ENCODE results near the gene RNFT2.

RNFT2 gene

DNA sequence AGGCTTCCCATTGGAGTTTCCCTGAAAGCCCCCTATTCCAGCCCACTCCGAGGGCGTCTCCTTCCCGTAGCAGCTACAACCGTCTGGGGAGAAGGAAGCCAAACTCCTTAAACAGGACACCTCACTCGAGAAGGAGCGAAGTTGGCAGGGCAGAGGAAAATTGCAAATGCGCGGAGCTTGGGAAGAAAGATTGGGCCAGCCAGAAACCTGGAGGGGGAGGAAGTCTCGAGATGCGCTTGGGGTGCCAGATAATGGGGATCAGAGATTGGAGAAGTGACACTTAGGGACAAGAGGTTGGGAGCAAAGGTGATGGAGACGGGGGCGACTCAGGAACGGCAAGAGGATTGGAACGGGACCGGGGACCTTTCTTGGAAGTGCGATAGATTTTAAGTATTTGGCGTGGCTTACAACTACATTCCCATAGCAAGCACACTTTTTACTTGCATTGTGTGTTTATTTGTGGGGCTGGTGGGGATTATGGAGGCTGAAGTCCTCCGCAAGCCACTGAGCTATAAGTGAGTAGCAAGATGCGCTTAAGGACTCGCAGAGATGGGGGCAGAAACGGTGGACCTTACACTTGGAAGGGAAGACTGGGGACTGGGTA, 142.2 kb downstream of the RNFT2 start:
- no peak for DNase-seq

DNA sequence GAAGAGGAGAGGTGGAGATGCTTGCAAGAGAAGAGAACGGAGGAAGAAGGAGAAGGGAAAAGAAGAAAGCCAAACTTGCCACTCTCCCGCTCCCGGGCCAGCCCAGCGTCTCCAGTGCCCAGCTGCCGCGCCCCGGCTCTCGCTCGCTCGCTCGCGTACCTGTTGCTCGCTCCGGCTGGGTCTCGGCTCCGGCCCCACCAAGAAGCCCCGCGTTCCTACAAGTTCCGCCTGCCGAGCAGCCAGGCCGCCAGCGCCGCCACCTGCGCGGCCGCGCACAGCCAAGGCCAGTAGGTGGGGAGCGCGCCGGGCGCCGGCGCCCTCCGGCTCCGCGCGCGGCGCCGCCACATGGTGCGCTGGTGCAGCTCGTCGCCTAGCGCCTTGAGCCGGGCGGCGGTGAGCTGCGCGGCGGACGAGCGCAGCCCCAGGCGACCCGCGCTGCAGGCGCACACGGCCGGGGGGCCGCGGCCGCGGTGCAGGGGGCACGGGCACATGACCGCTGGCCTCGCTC, 142.8 kb downstream of the RNFT2 start:
- no peak for DNase-seq

DNA sequence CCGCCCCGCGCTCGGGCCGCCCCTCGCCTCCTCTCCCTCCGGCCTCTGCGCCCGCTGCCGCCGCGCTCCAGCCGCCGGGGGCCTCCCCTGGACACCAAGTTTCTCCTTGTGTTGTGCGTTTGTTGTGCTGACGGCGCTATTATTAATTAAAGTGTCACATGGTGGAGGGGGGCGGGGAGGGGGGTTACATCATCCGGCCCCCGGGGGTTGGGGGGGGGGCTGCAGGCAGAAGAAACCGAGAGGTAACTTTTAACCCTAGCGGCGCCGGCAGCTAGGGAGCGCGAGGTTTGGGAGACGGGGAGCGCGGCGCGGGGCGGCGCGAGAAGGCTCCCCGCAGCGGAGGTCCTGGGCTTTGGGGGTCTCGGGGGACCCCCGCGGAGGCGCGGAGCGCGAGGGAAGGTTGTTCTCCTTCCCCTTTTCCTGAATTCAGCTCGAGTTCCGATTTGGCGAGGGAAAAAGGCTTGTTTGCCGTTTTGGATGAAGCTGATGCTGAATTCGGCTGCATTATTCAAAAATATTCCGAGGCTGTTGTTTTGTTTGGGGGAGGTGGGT, 143.3 kb downstream of the RNFT2 start, which contains the start of gene HRK:
Gene HRK (minus strand): TSS at position 117 of the 552 bp plus-strand sequence. CDS start 134 bp downstream, outside the sequence.
- no peak for DNase-seq

DNA sequence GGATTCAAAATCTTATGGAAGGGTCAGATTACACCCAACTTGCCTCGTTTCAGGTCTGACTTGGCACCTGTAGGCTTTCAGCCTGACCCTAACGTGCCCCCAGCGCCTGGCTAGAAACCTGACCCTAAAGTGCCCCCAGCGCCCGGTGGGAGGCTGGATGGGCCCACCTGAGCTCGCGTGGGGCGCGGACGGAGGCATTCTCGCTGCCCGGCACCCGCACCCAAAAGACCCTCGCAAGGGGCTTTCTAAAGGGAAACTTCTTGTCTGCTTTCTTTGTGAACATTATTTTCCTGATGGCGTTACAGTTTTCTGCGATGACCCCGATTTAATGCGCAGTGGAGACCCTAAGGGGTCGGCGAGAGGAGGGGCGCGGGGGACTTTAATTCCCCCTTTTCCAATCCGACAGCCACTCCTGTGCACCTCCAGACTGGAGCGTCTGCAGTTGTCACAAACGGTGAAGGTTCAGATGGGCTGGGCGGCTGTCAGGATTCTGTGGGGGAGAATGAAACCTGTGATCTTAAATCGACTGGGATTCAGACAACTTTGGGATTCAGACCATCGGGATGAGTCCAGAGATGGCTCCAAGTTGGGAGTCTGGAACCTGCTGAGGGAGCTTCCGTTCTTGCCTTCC, 143.9 kb downstream of the RNFT2 start:
- no peak for DNase-seq

DNA sequence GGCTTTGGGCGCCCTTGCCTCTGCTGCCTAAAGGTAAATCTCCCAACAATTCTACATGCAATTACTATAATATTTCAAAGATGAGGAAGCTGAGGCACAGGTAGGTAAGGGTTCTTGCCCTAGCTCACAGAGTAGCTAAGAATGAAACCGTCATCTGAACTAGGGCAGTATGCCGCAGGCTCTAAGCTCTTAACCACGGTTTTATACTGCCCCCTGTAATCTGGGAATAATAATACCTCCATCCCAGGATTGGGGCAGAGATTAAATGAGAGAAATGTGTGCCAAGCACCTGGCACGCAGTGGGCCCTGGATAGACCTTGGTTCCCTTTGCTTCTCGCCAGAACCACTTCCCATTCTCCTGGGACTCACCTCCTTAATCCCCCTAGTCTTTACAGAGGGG, 144.6 kb downstream of the RNFT2 start:
- no peak for DNase-seq

DNA sequence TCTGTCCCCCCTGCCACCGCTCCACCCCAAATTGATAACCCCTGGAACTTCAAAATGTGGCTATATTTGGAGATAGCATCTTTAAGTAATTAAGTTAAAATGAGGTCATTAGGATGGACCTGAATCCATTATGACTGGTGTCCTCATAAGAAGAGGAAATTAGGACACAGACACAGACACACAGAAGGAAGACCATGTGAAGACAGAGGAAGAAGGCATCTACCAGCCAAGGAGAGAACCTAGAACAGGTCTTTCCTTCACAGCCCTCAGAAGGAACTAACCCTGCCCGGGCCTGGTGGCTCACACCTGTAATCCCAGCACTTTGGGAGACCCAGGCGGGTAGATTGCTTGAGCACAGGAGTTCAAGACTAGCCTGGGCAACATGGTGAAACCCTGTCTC, 146.8 kb downstream of the RNFT2 start:
- no peak for DNase-seq

DNA sequence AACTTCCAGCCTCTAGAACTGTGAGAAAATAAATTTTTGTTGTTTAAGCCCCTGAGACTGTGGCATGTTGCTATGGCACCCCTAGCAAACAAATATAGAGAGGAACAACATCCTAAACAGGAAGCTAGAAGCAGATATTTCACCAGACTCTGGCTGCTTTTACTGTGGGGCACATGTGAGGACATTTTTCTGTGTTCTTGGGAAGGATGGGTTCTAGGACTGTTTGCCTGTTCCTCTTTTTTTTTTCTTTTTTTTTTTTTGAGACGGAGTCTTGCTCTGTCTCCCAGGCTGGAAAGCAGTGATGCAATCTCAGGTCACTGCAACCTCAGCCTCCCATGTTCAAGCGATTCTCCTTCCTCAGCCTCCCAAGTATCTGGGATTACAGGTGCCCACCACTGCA, 147.4 kb downstream of the RNFT2 start:
- DNase-seq = no peak

DNA sequence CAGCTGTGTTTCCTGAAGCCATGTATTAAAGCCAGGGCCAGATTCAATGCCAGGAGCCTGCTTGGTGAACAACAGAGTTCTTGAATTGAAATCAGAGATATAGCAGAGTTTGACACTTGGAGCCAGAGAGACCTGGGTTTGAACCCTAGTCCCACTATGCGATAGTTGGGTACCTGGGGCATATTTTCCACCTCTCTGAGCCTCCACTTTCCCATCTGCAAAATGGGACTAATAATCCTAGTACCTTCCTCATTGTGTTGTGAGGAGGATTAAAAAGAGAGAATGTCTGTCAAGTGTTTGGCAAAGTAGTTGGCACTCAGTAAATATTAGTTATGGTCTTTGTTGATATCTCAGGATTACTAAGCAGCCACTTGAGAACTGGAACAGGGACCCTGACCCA, 149.1 kb downstream of the RNFT2 start:
- DNase-seq = no peak

DNA sequence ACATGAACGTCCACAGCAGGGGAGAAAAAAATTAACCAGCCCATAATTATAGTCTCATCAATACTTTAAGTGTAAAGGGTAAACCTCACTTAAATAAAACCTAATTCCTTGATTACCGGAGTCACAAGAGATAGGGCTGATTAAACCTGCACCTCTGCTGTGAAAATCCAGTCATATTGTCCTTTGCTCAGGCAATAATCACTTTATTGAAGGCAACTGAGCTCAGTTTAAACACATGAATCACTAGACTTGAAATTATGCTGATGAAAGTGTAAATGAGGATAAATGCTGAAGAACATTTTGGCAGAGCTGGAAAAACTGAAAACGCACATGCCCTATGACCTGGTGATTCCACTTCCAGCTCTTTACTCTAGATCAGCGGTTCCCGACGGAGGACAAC, 149.8 kb downstream of the RNFT2 start:
- DNase-seq = no peak

DNA sequence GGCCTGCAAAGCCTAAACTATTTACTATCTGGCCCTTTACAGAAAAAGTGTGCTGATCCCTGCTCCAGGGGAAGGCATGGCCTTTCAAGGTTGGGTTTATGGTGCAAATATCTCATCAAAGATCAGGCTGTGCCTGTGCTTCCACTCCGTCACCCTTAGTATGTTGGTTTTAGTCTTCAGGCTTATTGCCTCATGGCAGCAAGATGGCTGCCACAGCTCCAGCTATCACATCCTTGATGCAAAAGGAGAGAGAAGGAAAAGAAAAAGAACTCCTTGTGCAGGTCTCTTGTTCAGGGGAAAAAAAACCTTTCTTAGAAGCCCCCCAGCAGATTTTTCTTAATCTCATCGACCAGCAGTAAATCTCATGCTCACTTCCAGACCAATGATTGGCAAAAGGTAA, 152.2 kb downstream of the RNFT2 start:
- no peak for DNase-seq

DNA sequence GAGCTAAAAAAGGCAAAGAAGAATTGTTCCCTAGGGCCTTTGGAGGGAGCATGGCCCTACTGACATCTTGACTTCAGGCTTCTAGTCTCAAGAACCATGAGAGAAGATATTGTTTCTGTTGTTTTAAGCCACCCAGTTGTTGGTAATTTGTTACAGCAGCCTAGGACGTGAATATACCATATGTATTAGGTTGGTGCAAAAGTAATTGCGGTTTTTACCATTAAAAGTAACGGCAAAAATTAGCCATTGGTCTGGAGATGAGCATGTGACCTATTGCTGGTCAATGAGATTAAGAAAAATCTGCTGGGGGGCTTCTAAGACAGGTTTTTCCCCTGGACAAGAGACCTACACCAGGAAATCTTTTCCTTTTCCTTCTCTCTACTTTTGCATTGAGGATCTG, 152.9 kb downstream of the RNFT2 start:
- no peak for DNase-seq

DNA sequence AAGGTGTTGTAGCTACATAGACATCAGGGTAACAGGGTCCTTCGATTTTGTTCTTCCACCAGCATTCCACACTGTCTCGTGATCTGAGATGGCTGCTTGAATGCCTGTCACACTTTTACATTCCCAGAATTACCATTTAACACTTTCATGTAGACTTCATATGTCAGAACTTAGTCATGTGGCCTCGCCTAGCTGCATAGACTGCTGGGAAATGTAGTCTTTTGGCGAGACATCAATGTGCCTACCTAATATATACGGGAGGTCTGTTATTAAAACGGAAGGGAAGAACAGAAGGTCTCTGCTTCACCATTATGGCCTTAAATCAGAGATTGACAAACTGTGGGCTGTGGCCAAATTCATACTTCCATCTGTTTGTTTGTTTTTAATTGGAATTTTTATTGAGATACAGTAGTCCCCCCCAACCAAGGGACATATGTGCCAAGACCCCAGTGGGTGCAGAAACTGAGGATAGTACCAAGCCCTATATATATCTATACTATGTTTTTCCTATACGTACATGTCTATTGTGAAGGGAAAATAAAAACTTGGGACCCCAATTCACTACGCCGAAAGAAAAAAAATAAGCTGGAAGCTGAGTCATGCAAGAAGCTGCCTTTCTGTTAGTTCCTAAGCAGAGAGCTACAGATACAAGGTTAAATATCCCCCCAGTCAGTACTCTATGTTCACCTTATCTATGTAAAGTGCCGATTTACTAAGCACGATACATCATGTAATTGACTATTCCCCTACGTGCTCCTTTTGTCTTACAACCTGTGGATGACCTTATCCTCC, 154.4 kb downstream of the RNFT2 start:
- no peak for DNase-seq

DNA sequence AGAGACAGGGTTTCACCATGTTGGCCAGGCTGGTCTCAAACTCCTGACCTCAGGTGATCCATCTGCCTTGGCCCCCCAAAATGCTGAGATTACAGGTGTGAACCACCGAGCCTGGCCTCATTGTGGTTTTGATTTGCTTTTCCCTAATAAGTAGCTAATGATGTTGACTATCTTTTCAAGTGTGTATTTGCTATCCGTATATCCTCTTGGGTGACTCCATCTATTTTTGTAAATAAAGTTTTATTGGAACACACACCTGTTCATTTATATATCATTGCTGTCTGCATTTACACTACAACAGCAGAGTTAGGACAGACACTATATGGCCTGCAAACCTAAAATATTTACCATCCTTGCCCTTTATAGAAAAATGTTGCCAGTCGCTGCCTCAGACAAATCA, 156.8 kb downstream of the RNFT2 start:
- no peak for DNase-seq

DNA sequence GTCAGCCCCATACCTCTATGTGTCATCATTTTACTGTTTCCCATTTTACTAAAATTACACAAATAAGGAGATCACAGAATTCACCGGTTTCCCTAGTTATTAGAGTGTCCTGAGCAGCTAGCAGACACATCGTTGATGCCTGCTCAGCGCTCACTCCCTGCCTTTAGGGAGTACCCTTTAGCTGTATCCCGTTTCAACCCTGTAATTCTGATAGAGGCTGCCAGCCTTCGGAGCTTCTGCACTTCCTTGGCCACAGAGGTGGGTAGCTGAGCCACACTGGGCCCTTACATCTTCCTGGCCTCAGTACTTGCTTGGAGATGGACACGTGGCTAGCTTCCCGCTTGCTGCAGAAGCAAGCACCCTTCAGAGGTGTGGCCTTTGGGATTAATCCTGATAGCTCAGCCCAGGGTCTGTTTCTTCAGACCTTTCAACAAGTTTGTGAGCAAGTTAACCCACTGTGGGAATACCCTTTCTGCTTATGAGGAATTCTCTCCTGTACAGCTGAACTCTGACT, 158.4 kb downstream of the RNFT2 start:
- no peak for DNase-seq

DNA sequence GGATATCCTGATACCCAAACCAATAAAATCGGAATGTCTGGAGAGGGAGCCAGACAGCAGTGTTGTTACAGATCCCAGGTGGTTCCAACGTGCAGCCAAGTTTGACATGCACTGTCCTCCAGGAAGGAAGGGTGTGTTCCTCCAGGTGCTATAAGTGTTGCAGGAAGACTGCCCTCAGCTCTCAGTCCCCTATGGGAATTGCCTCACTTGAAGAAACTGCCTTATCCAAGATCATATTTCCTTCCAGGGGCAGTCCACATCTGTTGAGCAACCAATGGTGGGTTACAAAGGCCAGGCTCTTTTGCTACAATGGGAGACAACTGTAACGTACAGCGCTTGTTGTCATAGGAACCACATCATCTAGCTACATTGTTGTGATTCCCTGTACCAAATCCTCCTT, 159.4 kb downstream of the RNFT2 start:
- no peak for DNase-seq

DNA sequence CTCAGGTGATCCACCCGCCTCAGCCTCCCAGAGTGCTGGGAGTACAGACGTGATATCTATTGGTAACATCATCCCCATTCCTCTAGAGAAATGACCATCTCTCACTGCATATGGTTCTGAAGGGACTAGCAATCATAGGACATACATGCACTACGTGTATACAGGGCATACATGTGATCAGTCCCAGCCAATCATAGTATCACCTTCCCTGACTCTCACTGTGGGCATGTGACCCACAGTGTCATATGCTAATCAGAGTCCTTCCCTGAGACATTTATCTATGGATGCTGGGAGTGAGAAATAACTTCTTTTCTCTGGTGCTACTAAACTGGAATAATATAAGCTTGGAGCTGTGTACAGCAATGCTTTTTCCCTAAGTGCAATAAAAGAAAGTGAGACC, 160.6 kb downstream of the RNFT2 start:
- no peak for DNase-seq

DNA sequence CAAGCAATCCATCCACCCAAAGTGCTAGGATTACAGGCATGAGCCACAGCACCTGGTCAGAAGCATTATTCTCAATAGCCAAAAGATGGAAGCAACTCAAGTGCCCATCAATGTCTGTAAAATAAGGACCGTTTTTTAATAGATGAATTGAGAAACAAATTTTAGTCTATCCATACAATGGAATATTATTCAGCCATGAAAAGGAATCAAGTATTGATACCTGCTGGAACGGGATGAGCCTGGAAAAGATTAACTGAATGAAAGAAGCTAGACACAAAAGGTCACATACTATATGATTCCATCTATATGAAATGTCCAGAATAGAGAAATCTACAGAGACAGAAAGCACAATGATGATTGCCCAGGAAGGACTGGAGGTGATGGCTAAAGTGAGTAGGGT, 163.5 kb downstream of the RNFT2 start:
- DNase-seq = no peak

Measured in activated CD4-positive, alpha-beta T cell treated with anti-CD3 and anti-CD28 coated beads for 4 hours (primary cell).